HL-60 (cell line): ENCODE measurements around the gene CRYBB3.
"Not testable (repeated sequence)": the region's sequence is repeated elsewhere in the genome, so short reads cannot be mapped to it uniquely, and the experiment has no call there.

Experiments
- CTCF ChIP-seq: IDR thresholded peaks from one replicate; pipeline ENCODE4 v1.5.1; 2011; ENCODE audit warnings: low read length, control low read depth, inconsistent platforms; ENCODE audit not compliant: insufficient read depth
- GABPA ChIP-seq: IDR thresholded peaks from 2 replicates; pipeline ENCODE4 v1.6.1; 2012; ENCODE audit warnings: low read depth
- POLR2AphosphoS5 ChIP-seq: IDR thresholded peaks from 2 replicates; pipeline ENCODE4 v1.6.1; 2012; ENCODE audit warnings: low read depth
- REST ChIP-seq: IDR thresholded peaks from 2 replicates; pipeline ENCODE4 v1.6.1; 2012; ENCODE audit warnings: low read depth; ENCODE audit not compliant: insufficient replicate concordance
- SPI1 ChIP-seq: IDR thresholded peaks from 2 replicates; pipeline ENCODE4 v1.6.1; 2012; ENCODE audit warnings: low read depth, mild to moderate bottlenecking, borderline replicate concordance

- not testable (repeated sequence) for TF ChIP-seq CTCF, POLR2AphosphoS5, GABPA, REST, SPI1
Measured at GRCh38 chr22:25178869-25179631, 20.6 kb upstream of the CRYBB3 start.
